Measurements from ENCODE around the gene MAPK8IP1.

Gene MAPK8IP1

DNA sequence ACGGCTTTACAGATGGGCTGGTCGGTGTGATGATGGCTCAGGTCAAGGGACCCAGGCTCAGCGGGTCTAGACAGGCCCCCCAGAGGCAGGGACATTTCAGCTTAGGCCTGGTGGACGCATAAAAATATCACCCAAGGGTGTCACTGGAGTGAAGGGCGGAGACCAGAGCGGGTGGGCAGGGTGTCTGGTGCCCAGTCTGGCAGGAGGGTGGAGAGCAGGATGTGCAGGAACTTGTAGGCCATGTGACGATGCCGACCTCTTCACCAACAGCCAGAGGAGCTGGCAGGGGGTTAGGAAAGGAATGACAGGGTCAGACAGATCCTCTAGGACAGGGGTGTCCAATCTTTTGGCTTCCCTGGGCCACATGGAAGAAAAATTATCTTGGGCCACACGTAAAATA lies 4.5 kb downstream of the MAPK8IP1 start:
- no peak for TF ChIP-seq EZH2 (IDR thresholded peaks at IDR 0.05)
- TF ChIP-seq FOXP2 (optimal IDR thresholded peaks at IDR 0.05; ENCODE audit: control extremely low read depth, extremely low read length, insufficient read depth), result no peak
- no peak for TF ChIP-seq POLR2AphosphoS5 (IDR thresholded peaks at IDR 0.05; ENCODE audit: borderline replicate concordance, low read depth, low read length)
- no peak overlapping the region for H3K4me3 ChIP-seq
- H3K9me3 ChIP-seq (ENCODE audit: low read depth, low read length), result no peaks in the 10 kb centered on the region
- H3K9ac ChIP-seq (ENCODE audit: insufficient read length), result no peak overlapping the region
- DNase-seq (ENCODE audit: low read depth, low spot score), result no peak
- no peaks in the 10 kb centered on the region for H3K36me3 ChIP-seq (ENCODE audit: insufficient read depth, low read length)
- H3K27ac ChIP-seq, result no peak overlapping the region

DNA sequence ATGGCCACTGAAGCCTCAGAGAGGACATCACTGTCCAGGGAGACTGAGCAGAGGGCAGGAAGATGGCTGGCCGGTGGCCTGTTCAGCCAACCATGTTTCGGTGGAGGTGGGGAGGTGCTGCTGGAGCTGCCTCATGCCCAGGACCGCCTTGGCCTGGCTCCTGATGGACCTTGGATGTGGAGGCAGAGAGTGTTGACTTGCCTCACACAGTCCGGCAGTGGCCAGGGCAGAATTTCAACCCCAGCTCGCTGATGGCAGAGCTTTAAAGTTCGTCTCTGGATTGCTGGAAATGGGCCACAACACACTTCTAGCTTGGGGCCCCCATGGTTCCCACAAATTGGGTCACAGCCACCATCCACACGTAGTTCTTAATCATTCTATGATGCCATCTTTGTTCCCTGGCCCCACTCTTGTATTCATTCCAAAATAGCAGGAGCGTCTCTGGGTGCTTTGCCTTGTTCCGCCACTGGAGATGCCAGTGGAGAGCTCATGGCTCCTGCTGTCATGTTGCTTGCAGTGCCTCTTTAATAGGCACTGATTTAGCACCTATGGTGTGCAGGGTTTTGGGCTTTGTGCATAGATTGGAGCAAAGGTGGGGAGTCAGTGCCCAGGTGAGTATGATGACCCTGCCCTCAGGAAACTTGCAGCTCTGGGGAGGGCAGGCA lies 5.6 kb downstream of the MAPK8IP1 start:
- no peaks in the 10 kb centered on the region for H3K9me3 ChIP-seq (ENCODE audit: low read depth, low read length)
- H3K4me3 ChIP-seq, result no peak overlapping the region
- no peak for TF ChIP-seq POLR2AphosphoS5 (IDR thresholded peaks at IDR 0.05; ENCODE audit: borderline replicate concordance, low read depth, low read length)
- no peaks in the 10 kb centered on the region for H3K36me3 ChIP-seq (ENCODE audit: insufficient read depth, low read length)
- DNase-seq (ENCODE audit: low read depth, low spot score), result no peak
- H3K9ac ChIP-seq (ENCODE audit: insufficient read length), result no peak overlapping the region
- H3K27ac ChIP-seq, result no peak overlapping the region

DNA sequence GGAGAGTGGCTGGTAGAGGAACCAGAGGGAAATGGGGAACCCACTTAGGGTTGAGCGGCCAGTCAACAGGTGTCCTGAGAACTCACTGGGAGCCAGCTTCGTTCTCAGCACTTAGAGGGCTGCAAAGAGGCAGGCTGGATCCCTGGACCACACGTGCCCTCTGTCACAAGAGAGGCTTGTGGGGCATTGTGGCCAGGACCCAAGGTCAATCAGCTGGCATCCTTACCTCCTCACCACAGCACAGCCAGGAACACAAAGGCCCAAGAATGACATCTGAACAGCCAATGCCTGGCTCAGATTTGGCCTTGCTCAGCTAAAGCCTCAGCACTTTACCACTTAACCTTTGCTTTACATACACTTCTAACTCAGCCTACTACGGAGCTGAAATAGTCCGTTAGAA lies 7.4 kb downstream of the MAPK8IP1 start:
- H3K9ac ChIP-seq (ENCODE audit: insufficient read length), result no peak overlapping the region
- no peak overlapping the region for H3K27ac ChIP-seq
- no peak for TF ChIP-seq EZH2 (IDR thresholded peaks at IDR 0.05)
- TF ChIP-seq POLR2AphosphoS5 (IDR thresholded peaks at IDR 0.05; ENCODE audit: borderline replicate concordance, low read depth, low read length), result no peak
- no peak for TF ChIP-seq FOXP2 (optimal IDR thresholded peaks at IDR 0.05; ENCODE audit: control extremely low read depth, extremely low read length, insufficient read depth)
- DNase-seq (ENCODE audit: low read depth, low spot score), result no peak
- no peaks in the 10 kb centered on the region for H3K36me3 ChIP-seq (ENCODE audit: insufficient read depth, low read length)
- H3K4me3 ChIP-seq, result no peak overlapping the region
- H3K9me3 ChIP-seq (ENCODE audit: low read depth, low read length), result no peaks in the 10 kb centered on the region

DNA sequence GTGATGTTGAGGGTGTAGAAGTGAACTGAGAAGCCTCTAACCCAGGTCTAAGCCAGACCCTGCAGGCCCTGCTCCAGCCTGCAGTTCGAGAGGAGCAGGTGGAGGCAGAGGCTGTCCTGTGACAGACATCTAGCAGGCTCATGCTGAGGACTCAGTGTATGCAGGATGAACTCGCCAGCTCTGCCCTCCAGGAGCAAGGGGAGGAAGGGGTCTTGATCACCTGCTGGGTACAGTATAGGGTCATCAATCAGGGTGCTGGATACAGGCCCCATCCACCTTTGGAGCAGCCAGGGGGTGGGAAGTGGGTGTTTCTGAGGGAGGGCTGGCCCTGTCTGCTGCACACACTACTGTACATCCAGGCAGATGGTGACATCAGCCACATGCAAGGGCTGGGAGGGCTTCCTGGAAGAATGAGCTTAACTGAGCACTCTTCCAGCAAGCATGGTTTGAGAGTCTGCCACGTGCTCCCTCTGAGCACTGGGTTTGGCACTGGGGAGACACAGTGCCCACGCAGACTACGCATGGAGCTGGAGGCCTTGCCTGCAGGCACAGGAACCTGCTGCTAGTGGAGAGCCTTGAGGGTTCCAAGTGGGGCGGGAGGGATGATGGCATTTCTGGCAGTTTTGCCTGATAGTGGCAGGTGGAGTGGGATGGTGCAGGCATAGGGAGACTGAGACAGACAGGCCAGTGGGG lies 9.2 kb downstream of the MAPK8IP1 start:
- H3K9me3 ChIP-seq (ENCODE audit: low read depth, low read length), result no peaks in the 10 kb centered on the region
- H3K36me3 ChIP-seq (ENCODE audit: insufficient read depth, low read length), result no peaks in the 10 kb centered on the region
- H3K9ac ChIP-seq (ENCODE audit: insufficient read length), result no peak overlapping the region
- DNase-seq (ENCODE audit: low read depth, low spot score), result no peak
- H3K4me3 ChIP-seq, result no peak overlapping the region
- no peak overlapping the region for H3K27ac ChIP-seq
- no peak for TF ChIP-seq POLR2AphosphoS5 (IDR thresholded peaks at IDR 0.05; ENCODE audit: borderline replicate concordance, low read depth, low read length)
- TF ChIP-seq FOXP2 (optimal IDR thresholded peaks at IDR 0.05; ENCODE audit: control extremely low read depth, extremely low read length, insufficient read depth), result no peak
- TF ChIP-seq EZH2 (IDR thresholded peaks at IDR 0.05), result no peak

DNA sequence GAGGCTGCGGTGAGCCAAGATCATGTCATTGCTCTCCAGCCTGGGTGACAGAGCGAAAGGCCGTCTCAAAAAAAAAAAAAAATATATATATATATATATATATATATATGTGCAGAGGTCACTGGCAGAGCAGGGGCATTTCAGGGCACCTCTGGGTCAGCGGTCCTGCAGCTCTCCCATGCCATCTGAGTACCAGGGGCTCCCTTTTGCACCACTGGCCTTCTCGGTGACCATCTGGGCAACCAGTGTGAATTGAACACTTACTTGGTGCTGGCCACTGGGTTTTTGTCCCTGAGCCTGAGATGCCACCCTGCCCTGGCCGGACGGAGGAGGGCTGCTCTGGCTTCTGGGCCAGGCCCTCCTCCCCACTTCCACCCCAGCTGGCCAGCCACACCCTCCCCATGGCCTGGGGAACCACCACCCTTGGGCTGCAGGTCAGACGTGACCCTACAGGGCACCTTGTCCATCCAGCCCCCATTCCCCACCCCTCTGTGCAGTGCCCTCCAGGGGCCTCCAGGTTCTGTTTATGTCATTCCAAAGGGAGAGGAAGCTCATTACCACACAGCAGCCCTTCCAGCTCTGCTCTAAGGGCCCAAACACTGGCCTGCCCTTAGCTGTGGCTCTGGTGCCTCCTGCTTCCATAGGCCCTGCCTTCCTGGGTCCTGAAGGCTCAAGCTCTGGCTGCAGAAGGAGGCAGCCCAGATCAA lies 10.3 kb downstream of the MAPK8IP1 start:
- DNase-seq (ENCODE audit: low read depth, low spot score), result no peak
- H3K9me3 ChIP-seq (ENCODE audit: low read depth, low read length), result no peaks in the 10 kb centered on the region
- H3K4me3 ChIP-seq, result no peak overlapping the region
- no peak overlapping the region for H3K27ac ChIP-seq
- TF ChIP-seq POLR2AphosphoS5 (IDR thresholded peaks at IDR 0.05; ENCODE audit: borderline replicate concordance, low read depth, low read length), result no peak
- no peak for TF ChIP-seq FOXP2 (optimal IDR thresholded peaks at IDR 0.05; ENCODE audit: control extremely low read depth, extremely low read length, insufficient read depth)
- no peak for TF ChIP-seq EZH2 (IDR thresholded peaks at IDR 0.05)
- H3K36me3 ChIP-seq (ENCODE audit: insufficient read depth, low read length), result no peaks in the 10 kb centered on the region
- H3K9ac ChIP-seq (ENCODE audit: insufficient read length), result no peak overlapping the region

DNA sequence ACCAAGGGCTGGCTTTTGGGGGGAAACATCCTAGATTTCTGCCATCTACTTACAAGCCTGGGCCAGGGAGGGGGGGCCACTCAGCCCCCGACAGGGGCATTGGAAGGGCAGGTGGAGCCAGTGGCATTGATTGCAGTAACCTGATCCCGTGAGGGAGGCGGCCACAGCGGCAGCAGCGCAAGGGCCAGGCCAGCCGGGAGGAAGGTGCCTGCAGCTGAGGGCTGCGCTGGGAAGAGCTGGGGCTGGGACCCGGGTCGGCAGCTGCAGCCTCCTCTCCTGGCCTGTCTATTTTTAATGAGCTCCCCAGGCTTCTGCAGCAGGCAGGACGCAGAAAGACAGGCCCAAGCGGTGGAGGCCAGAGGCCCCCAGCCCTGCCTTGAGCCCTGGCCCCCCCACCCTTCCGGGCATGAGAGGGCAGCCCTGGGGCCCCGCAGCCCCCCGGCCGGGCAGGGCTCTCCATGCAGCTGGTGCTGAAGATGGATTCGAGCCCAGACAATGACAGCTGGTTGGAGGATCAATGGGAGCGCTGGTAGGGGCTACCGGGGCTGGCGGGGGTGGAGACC lies 11.1 kb downstream of the MAPK8IP1 start:
- Histone ChIP-seq H3K4me3 (no peak overlapping the region), H3K9ac (ENCODE audit: insufficient read length) (no peak overlapping the region), H3K27ac (no peak overlapping the region), H3K36me3 (ENCODE audit: insufficient read depth, low read length) (no peaks in the 10 kb centered on the region), H3K9me3 (ENCODE audit: low read depth, low read length) (no peaks in the 10 kb centered on the region)
- no peak for DNase-seq (ENCODE audit: low read depth, low spot score)
- TF ChIP-seq FOXP2 (optimal IDR thresholded peaks at IDR 0.05; ENCODE audit: control extremely low read depth, extremely low read length, insufficient read depth) (no peak), POLR2AphosphoS5 (IDR thresholded peaks at IDR 0.05; ENCODE audit: borderline replicate concordance, low read depth, low read length) (no peak), EZH2 (IDR thresholded peaks at IDR 0.05) (no peak)

GRCh38 chr11:45897556-45897955 lies 12.1 kb downstream of the MAPK8IP1 start:
- no peaks in the 10 kb centered on the region for H3K9me3 ChIP-seq (ENCODE audit: low read depth, low read length)
- H3K36me3 ChIP-seq (ENCODE audit: insufficient read depth, low read length), result no peaks in the 10 kb centered on the region
- no peak for DNase-seq (ENCODE audit: low read depth, low spot score)
- no peak overlapping the region for H3K4me3 ChIP-seq
- H3K9ac ChIP-seq (ENCODE audit: insufficient read length), result no peak overlapping the region
- TF ChIP-seq FOXP2 (optimal IDR thresholded peaks at IDR 0.05; ENCODE audit: control extremely low read depth, extremely low read length, insufficient read depth) (no peak), POLR2AphosphoS5 (IDR thresholded peaks at IDR 0.05; ENCODE audit: borderline replicate concordance, low read depth, low read length) (no peak), EZH2 (IDR thresholded peaks at IDR 0.05) (no peak)
- no peak overlapping the region for H3K27ac ChIP-seq

DNA sequence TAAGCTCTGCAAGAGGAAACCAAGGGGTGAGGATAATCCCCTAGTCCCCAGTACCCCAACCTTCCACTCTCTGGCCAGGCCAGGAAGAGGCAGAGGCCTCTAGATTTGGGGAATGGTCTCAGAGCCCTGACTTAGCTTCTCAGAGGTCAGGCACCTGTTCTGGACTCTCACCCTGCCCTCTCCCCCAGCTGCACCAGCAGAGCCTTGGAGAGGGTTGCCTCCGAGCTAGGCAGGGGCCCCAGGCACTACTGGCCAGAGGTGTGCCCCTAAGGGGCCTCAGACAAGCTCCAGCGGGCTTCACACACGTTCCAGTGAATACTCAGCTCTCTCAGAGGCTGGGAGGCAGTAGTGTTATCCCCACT lies 13.6 kb downstream of the MAPK8IP1 start:
- Histone ChIP-seq H3K4me3 (no peak overlapping the region), H3K27ac (no peak overlapping the region)

More for the DNA sequence above, 13.6 kb downstream of the MAPK8IP1 start:
- no peak for DNase-seq (ENCODE audit: low read depth, low spot score)
- no peaks in the 10 kb centered on the region for H3K36me3 ChIP-seq (ENCODE audit: insufficient read depth, low read length)
- H3K9ac ChIP-seq (ENCODE audit: insufficient read length), result no peak overlapping the region
- TF ChIP-seq FOXP2 (optimal IDR thresholded peaks at IDR 0.05; ENCODE audit: control extremely low read depth, extremely low read length, insufficient read depth), result no peak
- no peaks in the 10 kb centered on the region for H3K9me3 ChIP-seq (ENCODE audit: low read depth, low read length)

Measured in SK-N-MC (cell line).